ENCODE results near the gene FMC1.

DNA sequence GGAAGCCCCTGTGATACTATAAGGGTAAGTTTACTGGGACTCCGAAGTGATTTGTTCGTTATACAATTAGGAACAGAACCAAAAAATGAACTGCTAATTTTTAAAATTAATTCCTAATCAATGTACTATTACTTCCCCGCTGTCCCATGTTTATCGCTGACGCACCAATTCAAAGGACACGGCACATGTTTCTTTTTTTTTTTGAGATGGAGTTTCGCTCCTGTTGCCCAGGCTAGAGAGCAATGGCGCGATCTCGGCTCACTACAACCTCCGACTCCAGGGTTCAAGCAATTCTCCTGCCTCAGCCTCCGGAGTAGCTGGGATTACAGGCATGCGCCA, 1.5 kb upstream of the FMC1 start:
- TF ChIP-seq CTCF (IDR thresholded peaks at IDR 0.05; ENCODE audit: poor library complexity), result no peak
- TF ChIP-seq EZH2 (IDR thresholded peaks at IDR 0.05; ENCODE audit: borderline replicate concordance), result no peak
